Measurements from ENCODE around the gene BLMH. TPM values are rescaled to one million over a fixed set of nuclear protein-coding genes. Genes with fewer than 3 reads are reported as not detected.
A peak's percentile ranks its signal among the peaks of the same experiment; 100 is the strongest.

The BLMH gene
- polyA plus RNA-seq, 1 of the 3 experiments (the other 2 are of a cell fraction), result 19.4 TPM

DNA sequence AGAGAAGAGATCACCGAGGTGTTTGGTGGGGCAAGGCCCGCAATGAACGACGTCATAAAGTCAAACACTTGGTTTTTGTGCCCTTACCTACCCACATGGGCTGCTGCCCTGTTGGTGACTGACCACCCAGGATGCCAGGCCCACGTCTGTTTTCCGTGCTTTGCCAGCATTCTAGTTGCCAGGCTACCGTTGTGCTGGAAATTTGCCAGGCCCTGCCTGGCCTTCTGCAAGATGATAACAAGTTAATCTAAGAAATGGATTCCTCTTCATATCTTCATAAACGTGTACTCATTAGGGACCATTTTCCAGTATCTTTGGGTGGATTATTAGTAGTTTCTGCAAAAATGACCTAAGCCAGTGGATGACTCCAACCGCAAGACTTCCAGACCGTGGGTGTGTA, 91.6 kb downstream of the BLMH start:
- no peaks in the 10 kb centered on the region for H3K27me3 ChIP-seq (ENCODE audit: insufficient read depth)
- H3F3A ChIP-seq (replicated peaks; ENCODE audit: insufficient read depth), result no peaks in the 10 kb centered on the region
- H4K20me1 ChIP-seq (ENCODE audit: insufficient read depth), result no peaks in the 10 kb centered on the region
- no peak overlapping the region for H3K27ac ChIP-seq (ENCODE audit: low read depth in 2 of 2, low read length in 1 of 2)
- no peaks in the 10 kb centered on the region for H3K36me3 ChIP-seq (replicated peaks in 1 of 2; ENCODE audit: control insufficient read depth in 1 of 2, insufficient read depth in 2 of 2, low read length in 1 of 2)
- H3K4me2 ChIP-seq, result no peak overlapping the region
- H3K79me2 ChIP-seq (ENCODE audit: insufficient read depth), result no peaks in the 10 kb centered on the region
- peak; percentile 38 for DNase-seq
- CTCF ChIA-PET, result no interaction called here
- H3K4me1 ChIP-seq (ENCODE audit: control insufficient read depth in 1 of 2, insufficient read depth in 2 of 2, low read depth in 1 of 2, low read length in 1 of 2), result peaks cover 0 to 4% of the 10 kb centered on the region in 2 experiments; a peak in 1 of 4 replicates
- POLR2A ChIA-PET, result no interaction called here
- TF ChIP-seq RAD21 (IDR thresholded peaks at IDR 0.05; ENCODE audit: low read length) (no peak), YY1 (IDR thresholded peaks at IDR 0.05; ENCODE audit: low read depth) (no peak), MXI1 (IDR thresholded peaks at IDR 0.05; ENCODE audit: low read depth, low read length) (no peak), POLR2AphosphoS5 (IDR thresholded peaks at IDR 0.05; ENCODE audit: low read depth, low read length) (no peak), NRF1 (IDR thresholded peaks at IDR 0.05; ENCODE audit: low read depth, low read length) (no peak), EZH2phosphoT487 (IDR thresholded peaks at IDR 0.05; ENCODE audit: borderline replicate concordance, low read depth) (no peak), JUND (IDR thresholded peaks at IDR 0.05) (no peak), GATA2 (CRISPR knock-in tag; IDR thresholded peaks at IDR 0.05) (no peak), GABPA (IDR thresholded peaks at IDR 0.05; ENCODE audit: low read depth) (no peak), TEAD4 (IDR thresholded peaks at IDR 0.05; ENCODE audit: borderline replicate concordance, insufficient read depth) (no peak), RFX5 (IDR thresholded peaks at IDR 0.05; ENCODE audit: low read length) (no peak), FOXM1 (IDR thresholded peaks at IDR 0.05; ENCODE audit: low read depth) (no peak)
- TF ChIP-seq, protein P1, sequence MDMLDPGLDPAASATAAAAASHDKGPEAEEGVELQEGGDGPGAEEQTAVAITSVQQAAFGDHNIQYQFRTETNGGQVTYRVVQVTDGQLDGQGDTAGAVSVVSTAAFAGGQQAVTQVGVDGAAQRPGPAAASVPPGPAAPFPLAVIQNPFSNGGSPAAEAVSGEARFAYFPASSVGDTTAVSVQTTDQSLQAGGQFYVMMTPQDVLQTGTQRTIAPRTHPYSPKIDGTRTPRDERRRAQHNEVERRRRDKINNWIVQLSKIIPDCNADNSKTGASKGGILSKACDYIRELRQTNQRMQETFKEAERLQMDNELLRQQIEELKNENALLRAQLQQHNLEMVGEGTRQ (IDR thresholded peaks at IDR 0.05; ENCODE audit: borderline replicate concordance, low read depth, low read length), result no peak
- TF ChIP-seq, protein P2, sequence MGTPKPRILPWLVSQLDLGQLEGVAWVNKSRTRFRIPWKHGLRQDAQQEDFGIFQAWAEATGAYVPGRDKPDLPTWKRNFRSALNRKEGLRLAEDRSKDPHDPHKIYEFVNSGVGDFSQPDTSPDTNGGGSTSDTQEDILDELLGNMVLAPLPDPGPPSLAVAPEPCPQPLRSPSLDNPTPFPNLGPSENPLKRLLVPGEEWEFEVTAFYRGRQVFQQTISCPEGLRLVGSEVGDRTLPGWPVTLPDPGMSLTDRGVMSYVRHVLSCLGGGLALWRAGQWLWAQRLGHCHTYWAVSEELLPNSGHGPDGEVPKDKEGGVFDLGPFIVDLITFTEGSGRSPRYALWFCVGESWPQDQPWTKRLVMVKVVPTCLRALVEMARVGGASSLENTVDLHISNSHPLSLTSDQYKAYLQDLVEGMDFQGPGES (IDR thresholded peaks at IDR 0.05; ENCODE audit: low read depth, low read length), result no peak
- TF ChIP-seq, protein P3, sequence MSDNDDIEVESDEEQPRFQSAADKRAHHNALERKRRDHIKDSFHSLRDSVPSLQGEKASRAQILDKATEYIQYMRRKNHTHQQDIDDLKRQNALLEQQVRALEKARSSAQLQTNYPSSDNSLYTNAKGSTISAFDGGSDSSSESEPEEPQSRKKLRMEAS (IDR thresholded peaks at IDR 0.05; ENCODE audit: low read depth), result no peak
- TF ChIP-seq, protein P4, sequence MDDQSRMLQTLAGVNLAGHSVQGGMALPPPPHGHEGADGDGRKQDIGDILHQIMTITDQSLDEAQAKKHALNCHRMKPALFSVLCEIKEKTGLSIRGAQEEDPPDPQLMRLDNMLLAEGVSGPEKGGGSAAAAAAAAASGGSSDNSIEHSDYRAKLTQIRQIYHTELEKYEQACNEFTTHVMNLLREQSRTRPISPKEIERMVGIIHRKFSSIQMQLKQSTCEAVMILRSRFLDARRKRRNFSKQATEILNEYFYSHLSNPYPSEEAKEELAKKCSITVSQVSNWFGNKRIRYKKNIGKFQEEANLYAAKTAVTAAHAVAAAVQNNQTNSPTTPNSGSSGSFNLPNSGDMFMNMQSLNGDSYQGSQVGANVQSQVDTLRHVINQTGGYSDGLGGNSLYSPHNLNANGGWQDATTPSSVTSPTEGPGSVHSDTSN (IDR thresholded peaks at IDR 0.05), result no peak
- H3K9me3 ChIP-seq, result no peaks in the 10 kb centered on the region
- no peak overlapping the region for H2AFZ ChIP-seq (ENCODE audit: low read depth)
- H3K4me3 ChIP-seq (ENCODE audit: low read depth in 2 of 2, low read length in 1 of 2), result no peak overlapping the region
- H3K9me2 ChIP-seq, result no peaks in the 10 kb centered on the region
- 76% methylated on average over 10 of the region's 10 CpGs for WGBS (ENCODE audit: low lambda C conversion rate)
- H3K9ac ChIP-seq, result no peak overlapping the region

DNA sequence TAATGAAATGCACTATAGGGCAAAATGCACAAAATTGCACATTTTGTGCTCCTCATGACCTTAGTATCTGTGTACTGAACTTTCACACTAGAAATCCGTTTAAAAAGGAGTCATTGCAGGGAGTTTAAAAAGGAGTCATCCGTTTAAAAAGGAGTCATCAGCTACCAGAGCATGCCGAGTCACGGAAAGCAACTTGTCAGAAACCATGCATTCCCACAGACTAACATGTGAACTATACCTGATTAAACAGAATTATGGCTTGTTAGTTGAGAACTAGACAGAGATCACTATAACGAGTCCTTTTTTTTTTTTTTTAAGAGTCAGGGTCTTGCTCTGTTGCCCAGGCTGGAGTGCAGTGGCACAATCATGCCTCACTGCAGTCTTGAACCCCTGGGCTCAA, 92.1 kb downstream of the BLMH start:
- peaks cover 0 to 4% of the 10 kb centered on the region in 2 experiments; a peak in 1 of 4 replicates for H3K4me1 ChIP-seq (ENCODE audit: control insufficient read depth in 1 of 2, insufficient read depth in 2 of 2, low read depth in 1 of 2, low read length in 1 of 2)
- no peaks in the 10 kb centered on the region for H3K27me3 ChIP-seq (ENCODE audit: insufficient read depth)
- H3K4me3 ChIP-seq (ENCODE audit: low read depth in 2 of 2, low read length in 1 of 2), result no peak overlapping the region
- H3K9me2 ChIP-seq, result no peaks in the 10 kb centered on the region
- no peak for TF ChIP-seq FOSL2 (IDR thresholded peaks at IDR 0.05; ENCODE audit: borderline replicate concordance, low read depth)
- TF ChIP-seq YY1 (IDR thresholded peaks at IDR 0.05; ENCODE audit: low read depth), result no peak
- TF ChIP-seq CHD2 (IDR thresholded peaks at IDR 0.05; ENCODE audit: low read length, partially characterized antibody), result no peak
- no peak overlapping the region for H2AFZ ChIP-seq (ENCODE audit: low read depth)
- ChIA-PET CTCF (no interaction called here), POLR2A (no interaction called here)
- no peak overlapping the region for H3K4me2 ChIP-seq
- H3F3A ChIP-seq (replicated peaks; ENCODE audit: insufficient read depth), result no peaks in the 10 kb centered on the region
- H3K9ac ChIP-seq, result no peak overlapping the region
- 70% methylated on average over 5 of the region's 5 CpGs for WGBS (ENCODE audit: low lambda C conversion rate)
- DNase-seq, result no peak
- H3K36me3 ChIP-seq (replicated peaks in 1 of 2; ENCODE audit: control insufficient read depth in 1 of 2, insufficient read depth in 2 of 2, low read length in 1 of 2), result no peaks in the 10 kb centered on the region
- H3K27ac ChIP-seq (ENCODE audit: low read depth in 2 of 2, low read length in 1 of 2), result no peak overlapping the region
- no peaks in the 10 kb centered on the region for H3K9me3 ChIP-seq
- no peaks in the 10 kb centered on the region for H3K79me2 ChIP-seq (ENCODE audit: insufficient read depth)
- H4K20me1 ChIP-seq (ENCODE audit: insufficient read depth), result no peaks in the 10 kb centered on the region
